H54 (cell line): ENCODE results near the gene PSAP.

Source experiments
- DNase-seq: peaks from one replicate; pipeline ENCODE4 v3.0.0; 2011; ENCODE audit warnings: low spot score, mixed read lengths; ENCODE audit not compliant: insufficient read length
- FAIRE-seq: peaks from 3 replicates; lab custom pipeline; 2011; peaks lifted over from hg19 to GRCh38; lab: Jason Lieb, UNC
- POLR2A ChIP-seq: IDR thresholded peaks from 2 replicates; pipeline ENCODE4 v1.6.1; 2011; ENCODE audit warnings: low read depth, mild to moderate bottlenecking, low read length

The PSAP gene

GRCh38 chr10:71767420-71768035 lies 83.5 kb downstream of the PSAP start:
- no peak for FAIRE-seq

DNA sequence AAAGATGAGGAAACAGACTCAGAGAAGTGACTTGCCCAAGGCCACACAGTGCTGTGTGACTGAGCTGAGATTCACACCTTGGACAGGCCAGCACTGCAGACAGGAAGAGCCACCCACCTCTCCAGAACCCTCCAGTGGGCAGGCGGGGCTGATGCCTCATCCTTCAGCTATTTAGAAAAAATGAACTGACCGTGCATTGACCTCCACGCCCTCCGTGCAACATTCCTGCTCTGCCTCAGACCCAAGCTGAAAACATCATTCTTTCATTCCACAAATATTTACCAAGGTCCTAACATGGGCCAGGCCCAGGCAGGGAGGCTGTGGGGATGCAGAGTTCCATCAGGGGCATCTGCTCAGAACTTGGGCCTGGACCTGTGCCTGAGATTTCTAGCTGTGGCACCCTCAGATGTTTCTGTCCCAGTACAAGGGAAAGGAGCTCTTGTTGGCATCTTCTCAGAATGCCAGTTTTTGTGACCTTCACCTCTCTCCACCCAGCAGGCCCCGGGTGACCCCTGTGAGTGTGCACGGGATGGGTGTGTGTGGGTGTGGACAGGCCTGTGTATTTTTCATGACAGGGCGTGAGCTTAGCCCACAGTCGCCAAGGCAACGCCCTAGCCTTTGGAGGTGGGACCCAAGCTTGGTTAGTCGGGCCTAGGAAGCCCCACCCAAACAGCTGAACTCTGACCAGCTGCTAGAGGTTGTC lies 84.2 kb downstream of the PSAP start:
- FAIRE-seq (peak; percentile 96), DNase-seq (peak; percentile 97)
- no peak for TF ChIP-seq POLR2A

More at GRCh38 chr10:71767420-71768035, 83.5 kb downstream of the PSAP start:
- no peak for TF ChIP-seq POLR2A
- peak; percentile 48 for DNase-seq
